MM.1S (cell line): ENCODE data around the gene SYT17.

Experiments
- EZH2 ChIP-seq: fragments of 300-600 bp; sonication (generic); optimal IDR thresholded peaks from 2 replicates; pipeline ENCODE3; 2017; ENCODE audit warnings: low read depth, mild to moderate bottlenecking, antibody characterized with exemption, low read length, mixed read lengths
- TF ChIP-seq, protein P1 (sequence below): fragments of 300-600 bp; sonication (generic); IDR thresholded peaks from 2 replicates; pipeline ENCODE4 v1.5.1; 2016; ENCODE audit warnings: antibody characterized with exemption, low read length, mixed read lengths

GRCh38 chr16:19182481-19182880, 14.4 kb downstream of the SYT17 start:
- TF ChIP-seq, protein P1, sequence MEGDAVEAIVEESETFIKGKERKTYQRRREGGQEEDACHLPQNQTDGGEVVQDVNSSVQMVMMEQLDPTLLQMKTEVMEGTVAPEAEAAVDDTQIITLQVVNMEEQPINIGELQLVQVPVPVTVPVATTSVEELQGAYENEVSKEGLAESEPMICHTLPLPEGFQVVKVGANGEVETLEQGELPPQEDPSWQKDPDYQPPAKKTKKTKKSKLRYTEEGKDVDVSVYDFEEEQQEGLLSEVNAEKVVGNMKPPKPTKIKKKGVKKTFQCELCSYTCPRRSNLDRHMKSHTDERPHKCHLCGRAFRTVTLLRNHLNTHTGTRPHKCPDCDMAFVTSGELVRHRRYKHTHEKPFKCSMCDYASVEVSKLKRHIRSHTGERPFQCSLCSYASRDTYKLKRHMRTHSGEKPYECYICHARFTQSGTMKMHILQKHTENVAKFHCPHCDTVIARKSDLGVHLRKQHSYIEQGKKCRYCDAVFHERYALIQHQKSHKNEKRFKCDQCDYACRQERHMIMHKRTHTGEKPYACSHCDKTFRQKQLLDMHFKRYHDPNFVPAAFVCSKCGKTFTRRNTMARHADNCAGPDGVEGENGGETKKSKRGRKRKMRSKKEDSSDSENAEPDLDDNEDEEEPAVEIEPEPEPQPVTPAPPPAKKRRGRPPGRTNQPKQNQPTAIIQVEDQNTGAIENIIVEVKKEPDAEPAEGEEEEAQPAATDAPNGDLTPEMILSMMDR: no peak
- TF ChIP-seq EZH2: no peak
